Renal cortical epithelial cell (primary cell): ENCODE measurements around the gene DDB1. TPM values are rescaled to one million over a fixed set of nuclear protein-coding genes. Genes with fewer than 3 reads are reported as not detected.

Experiments used
- DNase-seq: peaks from one replicate; pipeline ENCODE4 v3.0.0-alpha.2; 2011; ENCODE audit warnings: low read depth
- total RNA-seq: library from RNA; depleted of rRNA; stranded (reverse); fragments of >200 nt; gene quantifications from 2 replicates; pipeline ENCODE4 v1.2.3, GENCODE V29; 2014

Gene DDB1
- total RNA-seq, 1 donor from 2014 or later, result 281 TPM

GRCh38 chr11:61336171-61336935, 3.4 kb upstream of the DDB1 start:
- peak; percentile 60 for DNase-seq

- DNase-seq, result no peak
These were observed 2.4 kb upstream of the DDB1 start for GRCh38 chr11:61335355-61335710.

DNA sequence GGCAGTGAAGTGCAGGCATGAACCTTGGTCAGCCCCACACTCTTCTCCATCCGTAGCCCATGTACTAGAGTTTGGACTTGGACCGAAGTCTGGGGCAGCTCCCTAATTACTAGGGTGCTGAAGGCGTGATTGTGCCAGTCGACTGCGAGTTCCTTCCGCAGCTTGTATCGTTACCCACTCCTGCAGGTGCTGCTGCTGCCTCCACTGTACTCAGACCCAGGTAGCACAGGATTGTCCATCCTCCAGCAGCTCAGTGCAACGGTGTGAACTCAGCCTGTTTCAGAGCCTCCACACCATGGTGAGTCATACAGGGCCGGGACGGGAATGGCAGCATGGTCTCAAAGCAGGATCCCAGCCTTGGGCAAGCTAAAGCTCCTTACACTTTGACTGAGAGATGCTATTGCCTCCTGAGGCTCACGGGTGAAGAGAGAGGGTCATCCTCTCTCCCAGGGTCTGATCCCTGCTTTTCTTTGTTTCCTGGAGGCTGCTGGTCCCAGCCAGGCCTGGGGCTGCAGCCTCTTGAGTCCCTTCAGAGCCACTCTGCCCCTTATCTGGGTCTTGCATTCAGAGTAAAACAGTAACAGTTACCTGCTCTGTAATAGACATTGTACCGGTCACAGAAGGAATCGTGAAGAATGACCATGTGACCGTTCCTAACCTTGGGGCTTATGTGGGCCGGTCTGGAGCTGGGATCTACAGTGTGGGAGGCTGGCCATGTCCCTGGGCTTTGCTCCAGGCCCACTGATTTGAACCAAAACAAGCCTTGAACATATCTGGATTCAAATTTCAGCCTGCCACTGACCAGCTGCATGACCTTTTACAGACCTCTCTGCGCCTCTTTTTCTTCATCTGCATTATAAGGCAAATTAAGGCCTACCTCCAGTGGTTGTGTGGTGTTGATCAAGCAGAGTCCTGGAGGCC, 1.8 kb upstream of the DDB1 start:
- DNase-seq, result peak; percentile 47

DNA sequence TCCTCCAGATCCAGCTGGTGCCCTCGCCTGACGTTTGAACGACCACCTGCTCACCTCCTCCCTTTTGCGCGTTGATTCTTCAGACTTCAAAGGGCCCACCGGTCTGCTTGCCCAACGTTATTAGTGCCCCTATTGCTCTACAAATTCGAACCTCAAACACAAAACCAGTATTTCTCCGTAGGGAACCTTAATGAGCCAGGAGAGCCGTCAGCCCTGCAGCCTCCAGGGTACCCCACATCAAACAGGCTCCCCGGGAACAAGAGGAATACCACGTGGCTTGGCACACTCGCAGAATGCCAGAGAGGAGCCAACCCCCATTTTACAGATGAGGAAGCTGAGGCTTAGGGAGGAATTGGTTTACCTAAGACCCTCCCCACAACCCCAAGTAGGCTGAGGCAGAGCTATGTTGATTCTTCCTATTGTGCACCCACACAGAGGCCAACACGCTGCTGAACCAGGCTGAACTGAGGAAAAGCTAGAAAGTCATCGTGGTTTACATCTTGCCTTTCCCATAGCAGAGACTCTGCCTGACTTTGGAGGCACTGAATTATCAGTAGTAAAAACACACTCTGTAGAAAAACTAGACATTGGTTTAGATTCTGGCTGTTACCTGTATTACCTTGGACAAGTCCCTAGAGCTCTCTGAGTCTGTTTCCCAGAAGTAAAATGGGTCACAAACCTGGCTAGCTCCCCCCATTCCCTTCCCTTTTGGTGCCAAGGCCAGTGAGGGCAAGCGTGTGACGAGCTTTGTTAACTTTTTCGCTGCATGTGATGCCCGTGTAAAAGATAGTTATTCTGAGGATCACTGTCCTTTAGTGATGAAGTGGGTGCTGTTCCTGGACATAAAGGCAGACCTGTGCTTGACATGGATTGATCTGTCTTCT, 887 bp upstream of the DDB1 start:
- DNase-seq, result no peak

GRCh38 chr11:61332281-61332796, 566 bp downstream of the DDB1 start:
- DNase-seq, result peak; percentile 49

DNA sequence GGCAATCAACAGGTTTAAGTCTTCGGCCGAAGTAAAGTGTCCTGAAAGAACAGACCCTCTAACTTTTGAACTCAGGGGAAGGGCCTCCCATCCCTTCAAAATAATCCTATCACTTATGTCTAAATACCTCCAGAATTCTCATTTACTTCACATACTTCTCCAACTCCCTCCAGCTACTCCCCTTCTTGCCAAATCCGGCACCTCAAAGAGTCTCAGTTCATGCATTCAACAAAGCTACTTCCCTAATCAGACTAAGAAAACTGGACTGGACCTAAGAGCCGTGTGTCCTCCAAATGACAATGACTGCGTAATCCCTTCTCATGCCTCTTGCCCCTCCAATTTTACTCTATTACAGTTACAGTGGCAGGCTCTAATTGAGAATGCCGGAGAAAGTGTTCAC, 1.3 kb downstream of the DDB1 start:
- no peak for DNase-seq

DNA sequence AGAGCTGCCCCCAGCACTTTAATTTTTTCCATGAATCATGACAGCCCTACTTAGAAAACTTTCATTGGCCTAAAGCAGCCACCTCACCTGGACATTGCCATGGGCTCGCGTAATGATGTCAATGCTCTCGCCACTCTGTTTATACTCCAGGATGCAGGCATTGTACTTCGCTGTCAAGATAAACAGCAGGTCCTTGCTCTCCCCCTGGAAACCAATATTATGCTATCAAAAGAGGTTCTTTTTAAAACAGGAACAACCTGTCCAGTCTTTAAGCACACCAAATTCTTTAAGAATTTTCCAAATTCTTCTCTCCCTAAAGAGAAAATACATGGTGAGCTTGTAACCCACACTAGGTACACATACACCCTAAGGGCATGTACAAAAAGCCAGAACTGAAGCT, 3.0 kb downstream of the DDB1 start:
- peak; percentile 29 for DNase-seq

DNA sequence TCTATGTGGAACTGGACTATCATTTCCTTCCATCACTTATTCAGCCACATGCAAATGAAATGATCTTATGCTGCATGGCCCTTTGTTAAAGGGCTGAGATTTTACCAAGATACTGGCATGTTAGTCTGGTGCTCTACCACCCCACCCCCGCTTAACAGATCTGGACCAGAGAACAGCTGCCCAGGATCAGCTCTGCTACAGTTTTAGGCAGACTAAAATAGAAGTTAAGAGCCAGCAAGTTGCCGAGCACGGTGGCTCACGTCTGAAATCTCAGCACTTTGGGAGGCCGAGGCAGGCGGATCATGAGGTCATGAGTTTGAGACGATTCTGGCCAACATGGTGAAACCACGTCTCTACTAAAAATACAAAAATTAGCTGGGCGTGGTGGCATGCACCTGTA, 4.6 kb downstream of the DDB1 start:
- DNase-seq, result no peak

DNA sequence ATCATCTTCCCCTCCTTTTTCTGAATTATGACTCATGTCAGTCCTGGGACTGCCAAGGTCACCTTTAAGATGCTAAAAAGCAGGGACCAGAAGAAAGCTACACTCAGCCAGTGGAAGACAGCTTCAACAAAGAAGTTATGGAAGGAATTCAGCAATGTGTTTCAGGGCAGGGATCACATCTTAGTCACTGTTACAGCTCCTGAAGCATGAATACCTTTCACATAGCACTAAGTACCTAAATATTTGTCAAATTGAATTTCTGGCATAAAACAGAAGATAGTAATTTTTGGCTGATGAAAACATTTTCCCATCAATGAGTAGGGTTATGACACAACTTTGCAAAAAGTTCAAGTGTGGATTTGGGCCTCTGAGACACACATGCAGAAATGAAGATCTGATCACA, 5.2 kb downstream of the DDB1 start:
- DNase-seq, result peak; percentile 28

- no peak for DNase-seq
These were observed 7.1 kb downstream of the DDB1 start for GRCh38 chr11:61325649-61326414.

- no peak for DNase-seq
These were observed 17.6 kb downstream of the DDB1 start for GRCh38 chr11:61315260-61315659.

DNA sequence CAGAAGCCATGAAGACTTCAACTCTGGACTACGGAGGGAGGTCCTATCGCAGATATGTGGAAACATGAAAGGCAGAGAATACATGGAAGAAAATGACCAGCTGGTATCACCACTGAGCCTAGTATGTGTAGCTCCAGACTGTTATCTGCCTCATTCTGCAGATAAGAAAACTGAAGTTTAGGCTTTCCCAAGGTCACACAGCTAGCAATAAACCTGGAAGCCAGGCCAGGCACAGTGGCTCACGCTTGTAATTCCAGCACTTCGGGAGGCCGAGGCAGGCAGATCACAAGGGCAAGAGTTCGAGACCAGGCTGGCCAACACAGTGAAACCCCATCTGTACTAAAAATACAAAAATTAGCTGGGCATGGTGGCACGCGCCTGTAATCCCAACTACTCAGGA, 22.2 kb downstream of the DDB1 start:
- DNase-seq, result no peak

GRCh38 chr11:61309739-61310138, 23.2 kb downstream of the DDB1 start:
- DNase-seq, result no peak

DNA sequence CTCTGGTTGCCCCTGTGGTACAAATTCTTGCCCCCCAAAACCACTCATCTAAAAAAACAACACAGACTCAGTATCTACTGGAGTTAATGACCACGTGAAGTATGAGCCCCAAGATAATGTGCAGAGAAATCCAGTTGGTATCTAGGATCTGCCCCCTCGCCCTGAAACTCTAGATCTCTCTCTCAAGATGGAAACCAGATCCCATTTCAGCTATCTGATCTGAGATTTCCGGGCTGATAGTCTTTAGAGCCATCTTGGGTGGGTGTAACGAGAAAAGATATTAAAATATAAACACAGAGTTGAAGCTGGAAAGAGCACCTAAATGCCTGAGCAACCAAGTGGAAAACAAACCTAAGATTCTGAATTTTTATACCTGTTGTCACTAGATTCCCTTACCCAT, 23.8 kb downstream of the DDB1 start:
- no peak for DNase-seq

GRCh38 chr11:61307354-61307753, 25.6 kb downstream of the DDB1 start:
- no peak for DNase-seq

GRCh38 chr11:61306221-61306620, 26.7 kb downstream of the DDB1 start:
- no peak for DNase-seq

GRCh38 chr11:61305417-61305816, 27.5 kb downstream of the DDB1 start:
- DNase-seq, result no peak

GRCh38 chr11:61303725-61304124, 29.2 kb downstream of the DDB1 start:
- DNase-seq, result no peak

DNA sequence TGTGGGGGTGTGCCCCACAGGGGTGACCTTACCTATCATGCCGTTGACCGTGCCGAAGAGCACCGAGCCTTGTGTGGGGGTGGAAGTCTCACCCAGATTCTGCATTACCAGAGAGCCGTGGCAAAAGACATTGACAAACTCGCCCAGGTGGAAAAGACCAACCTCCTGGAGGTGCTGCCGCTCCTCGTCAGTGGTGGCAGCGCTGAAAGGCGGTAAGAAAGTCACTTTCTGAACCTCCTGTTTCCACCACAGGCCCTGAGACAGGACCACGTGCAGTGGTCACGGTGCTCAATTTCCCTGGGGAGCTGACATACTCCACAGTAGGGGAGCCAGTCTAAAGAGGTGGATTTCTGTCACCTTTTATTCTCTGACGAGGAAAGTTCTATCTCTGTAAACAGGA, 30.4 kb downstream of the DDB1 start:
- DNase-seq, result no peak

DNA sequence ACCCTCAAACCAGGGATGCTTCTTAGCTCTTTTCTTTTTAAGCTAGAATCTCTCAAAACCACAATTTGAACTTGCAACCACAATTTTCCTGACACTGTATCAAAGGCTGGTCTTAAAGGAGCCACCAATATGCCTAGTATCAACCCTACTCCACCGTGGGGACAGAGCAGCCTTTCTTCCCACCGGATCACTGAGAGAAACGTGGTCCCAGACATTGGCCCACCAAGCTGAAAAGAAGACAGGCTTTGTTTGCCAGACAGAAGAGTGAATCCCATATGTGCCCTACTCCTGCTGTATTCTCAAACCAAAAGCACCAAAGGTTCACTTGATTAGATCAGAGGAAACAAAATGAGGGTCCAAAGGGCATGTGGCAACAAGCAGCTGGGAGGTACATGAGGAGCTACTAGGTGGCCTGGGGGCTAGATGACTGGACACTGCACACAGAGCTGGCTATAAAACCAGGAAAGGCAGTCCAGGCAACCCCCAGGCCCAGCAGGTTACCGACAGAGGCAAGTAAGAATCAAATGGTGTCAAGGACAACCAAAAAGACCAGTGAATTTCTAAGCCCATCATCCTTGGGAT, 34.2 kb downstream of the DDB1 start:
- DNase-seq, result peak; percentile 16

DNA sequence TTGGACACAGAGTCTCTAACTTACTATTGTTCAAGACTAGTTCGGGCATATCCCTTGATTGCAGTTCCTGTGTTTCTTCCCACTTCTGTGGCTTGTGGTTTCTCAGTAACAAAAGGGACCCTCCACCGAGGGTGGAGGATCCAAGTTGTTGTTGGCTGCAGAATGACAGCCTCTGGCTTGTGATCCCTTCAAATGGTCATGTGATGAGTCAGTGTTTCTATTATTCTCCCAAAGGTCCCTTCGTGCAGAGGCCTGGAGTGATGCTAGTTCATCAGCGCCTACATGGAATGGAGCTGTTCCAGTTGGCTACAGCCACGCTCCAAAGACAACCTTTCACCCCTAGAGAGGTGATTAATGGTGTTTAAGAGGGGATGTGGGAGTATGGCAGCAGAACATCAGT, 35.2 kb downstream of the DDB1 start:
- DNase-seq, result peak; percentile 98
